Prostate gland (tissue), 2 donors: ENCODE results near the gene ZNF844.

Source experiments
- POLR2A ChIP-seq: fragments of 450-650 bp; IDR thresholded peaks from one replicate; pipeline ENCODE4 v1.6.1; 2016; ENCODE audit warnings: antibody characterized with exemption, mild to moderate bottlenecking
- POLR2AphosphoS5 ChIP-seq: sonication (generic); formaldehyde crosslinking; IDR thresholded peaks from one replicate; pipeline ENCODE4 v1.6.1; 2017; ENCODE audit warnings: antibody characterized with exemption
- TF ChIP-seq, protein P1 (sequence below), 4 experiments: fragments of 200-600 bp in 2 of 4; fragments of 450-650 bp in 2 of 4; sonication (generic) in 2 of 4; IDR thresholded peaks; 1 replicate in 3 of 4; 2 replicates in 1 of 4; pipeline ENCODE4 v1.5.1; 2016 to 2019; ENCODE audit warnings: antibody characterized with exemption in 4 of 4, mild to moderate bottlenecking in 2 of 4, moderate library complexity in 2 of 4

- no peak for TF ChIP-seq POLR2AphosphoS5
- TF ChIP-seq, protein P1, sequence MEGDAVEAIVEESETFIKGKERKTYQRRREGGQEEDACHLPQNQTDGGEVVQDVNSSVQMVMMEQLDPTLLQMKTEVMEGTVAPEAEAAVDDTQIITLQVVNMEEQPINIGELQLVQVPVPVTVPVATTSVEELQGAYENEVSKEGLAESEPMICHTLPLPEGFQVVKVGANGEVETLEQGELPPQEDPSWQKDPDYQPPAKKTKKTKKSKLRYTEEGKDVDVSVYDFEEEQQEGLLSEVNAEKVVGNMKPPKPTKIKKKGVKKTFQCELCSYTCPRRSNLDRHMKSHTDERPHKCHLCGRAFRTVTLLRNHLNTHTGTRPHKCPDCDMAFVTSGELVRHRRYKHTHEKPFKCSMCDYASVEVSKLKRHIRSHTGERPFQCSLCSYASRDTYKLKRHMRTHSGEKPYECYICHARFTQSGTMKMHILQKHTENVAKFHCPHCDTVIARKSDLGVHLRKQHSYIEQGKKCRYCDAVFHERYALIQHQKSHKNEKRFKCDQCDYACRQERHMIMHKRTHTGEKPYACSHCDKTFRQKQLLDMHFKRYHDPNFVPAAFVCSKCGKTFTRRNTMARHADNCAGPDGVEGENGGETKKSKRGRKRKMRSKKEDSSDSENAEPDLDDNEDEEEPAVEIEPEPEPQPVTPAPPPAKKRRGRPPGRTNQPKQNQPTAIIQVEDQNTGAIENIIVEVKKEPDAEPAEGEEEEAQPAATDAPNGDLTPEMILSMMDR (IDR thresholded peaks at IDR 0.05), result no peak
- TF ChIP-seq POLR2A, result no peak
Measured at GRCh38 chr19:12034620-12035019, 29.9 kb upstream of the ZNF844 start.
